ENCODE results near the gene TBX3.
"Not testable (repeated sequence)": the region's sequence is repeated elsewhere in the genome, so short reads cannot be mapped to it uniquely, and the experiment has no call there.

The TBX3 gene

DNA sequence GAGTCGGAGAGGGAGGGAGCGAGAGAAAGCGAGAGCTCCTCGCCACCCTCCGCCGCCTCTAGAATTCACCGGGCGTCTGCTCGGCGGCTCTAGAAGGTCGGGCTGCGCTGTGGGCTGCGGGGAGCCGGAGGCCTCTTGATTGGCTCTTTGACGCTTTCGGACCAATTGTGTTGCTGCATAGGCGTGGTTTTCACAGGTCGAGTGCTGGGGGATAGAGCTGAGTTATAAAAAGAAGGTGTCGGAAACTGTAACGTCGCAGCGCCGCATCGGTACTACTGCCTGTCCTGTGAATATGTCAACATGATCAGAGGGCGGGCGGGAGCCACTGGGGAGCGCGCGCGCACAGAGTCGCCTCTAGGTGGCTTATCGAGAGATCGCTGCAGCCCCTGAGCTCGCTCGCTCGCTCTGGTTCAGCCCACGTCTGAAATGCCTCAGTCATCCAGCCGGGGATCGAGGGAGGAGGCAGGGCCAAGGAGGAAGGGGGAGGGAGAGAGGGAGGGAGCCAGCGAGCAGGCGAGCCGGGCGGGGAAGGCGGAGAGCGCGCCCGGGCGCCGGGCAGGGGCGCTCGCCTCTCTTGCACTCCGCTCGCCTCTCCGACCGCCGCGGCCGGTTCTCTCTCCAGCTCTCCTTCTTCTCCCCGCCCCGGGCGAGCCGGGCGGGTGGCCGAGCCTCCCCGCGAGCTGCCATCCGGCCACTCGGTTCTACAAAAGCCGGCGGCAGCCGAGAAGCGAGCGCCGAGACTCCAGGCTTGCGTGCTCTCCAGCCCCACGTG is at the start of gene TBX3:
Gene TBX3, minus strand, starts transcription at position 78 of the 772 bp plus-strand sequence. CDS start 975 bp downstream, outside the sequence.
- Histone ChIP-seq H3K4me1 (ENCODE audit: control insufficient read depth, insufficient read depth, low read length) (peaks cover 77% of the 10 kb centered on the region), H3K4me3 (ENCODE audit: low read depth, low read length) (peak within 1 kb of the TSS; percentile 61), H3K9me3 (ENCODE audit: control insufficient read depth, insufficient read depth, low read length) (no peaks in the 10 kb centered on the region), H3K27me3 (ENCODE audit: control insufficient read depth, insufficient read depth, low read length) (peaks cover 97% of the 10 kb centered on the region), H3K36me3 (ENCODE audit: control insufficient read depth, insufficient read depth, low read length) (no peaks in the 10 kb centered on the region), H3K9ac (ENCODE audit: low read depth, low read length) (no peak within 1 kb of the TSS), H3K27ac (ENCODE audit: low read depth, low read length) (peak within 1 kb of the TSS; percentile 55)

DNA sequence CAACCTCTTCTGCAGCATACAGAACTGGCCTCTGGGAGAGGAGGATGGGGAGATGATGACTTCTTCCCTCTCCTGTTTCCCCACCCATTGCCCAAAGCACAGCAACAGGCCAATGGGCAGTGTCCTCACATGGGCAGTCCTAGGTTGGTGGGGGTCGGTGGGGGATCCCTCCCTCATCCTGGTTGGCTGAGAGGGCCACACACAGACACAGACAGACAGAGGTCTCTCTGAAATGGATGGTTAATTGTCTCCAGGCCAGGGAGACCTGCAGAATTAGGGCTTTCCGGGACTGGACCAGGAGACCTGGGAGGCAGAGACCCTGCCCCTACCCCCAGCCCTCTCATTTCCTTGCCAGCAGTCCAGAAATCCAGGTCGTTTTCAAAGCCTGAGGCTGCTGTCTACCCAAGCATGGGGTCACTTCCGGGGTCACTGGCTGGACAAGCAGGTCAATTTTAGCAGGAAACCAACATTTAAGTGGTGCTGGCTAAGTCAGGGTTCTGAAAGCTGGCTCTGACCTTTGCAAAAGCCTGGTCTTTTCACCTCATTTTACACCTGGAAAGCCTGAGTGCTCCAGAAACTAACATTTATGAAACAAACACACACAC is 48.6 kb upstream of the TBX3 start:
- Histone ChIP-seq H3K4me1 (ENCODE audit: control insufficient read depth, insufficient read depth, low read length) (peaks cover 5% of the 10 kb centered on the region), H3K27ac (ENCODE audit: low read depth, low read length) (no peak overlapping the region), H3K9me3 (ENCODE audit: control insufficient read depth, insufficient read depth, low read length) (no peaks in the 10 kb centered on the region), H3K36me3 (ENCODE audit: control insufficient read depth, insufficient read depth, low read length) (no peaks in the 10 kb centered on the region), H3K27me3 (ENCODE audit: control insufficient read depth, insufficient read depth, low read length) (peaks cover 41% of the 10 kb centered on the region), H3K4me3 (ENCODE audit: low read depth, low read length) (no peak overlapping the region), H3K9ac (ENCODE audit: low read depth, low read length) (no peak overlapping the region)

- peaks cover 4% of the 10 kb centered on the region for H3K4me1 ChIP-seq (ENCODE audit: control insufficient read depth, insufficient read depth, low read length)
- no peaks in the 10 kb centered on the region for H3K9me3 ChIP-seq (ENCODE audit: control insufficient read depth, insufficient read depth, low read length)
- H3K9ac ChIP-seq (ENCODE audit: low read depth, low read length), result no peak overlapping the region
- no peak overlapping the region for H3K27ac ChIP-seq (ENCODE audit: low read depth, low read length)
- no peaks in the 10 kb centered on the region for H3K36me3 ChIP-seq (ENCODE audit: control insufficient read depth, insufficient read depth, low read length)
- no peak overlapping the region for H3K4me3 ChIP-seq (ENCODE audit: low read depth, low read length)
- H3K27me3 ChIP-seq (ENCODE audit: control insufficient read depth, insufficient read depth, low read length), result peaks cover 13% of the 10 kb centered on the region
Measured at GRCh38 chr12:114729731-114730130, 45.8 kb upstream of the TBX3 start.

DNA sequence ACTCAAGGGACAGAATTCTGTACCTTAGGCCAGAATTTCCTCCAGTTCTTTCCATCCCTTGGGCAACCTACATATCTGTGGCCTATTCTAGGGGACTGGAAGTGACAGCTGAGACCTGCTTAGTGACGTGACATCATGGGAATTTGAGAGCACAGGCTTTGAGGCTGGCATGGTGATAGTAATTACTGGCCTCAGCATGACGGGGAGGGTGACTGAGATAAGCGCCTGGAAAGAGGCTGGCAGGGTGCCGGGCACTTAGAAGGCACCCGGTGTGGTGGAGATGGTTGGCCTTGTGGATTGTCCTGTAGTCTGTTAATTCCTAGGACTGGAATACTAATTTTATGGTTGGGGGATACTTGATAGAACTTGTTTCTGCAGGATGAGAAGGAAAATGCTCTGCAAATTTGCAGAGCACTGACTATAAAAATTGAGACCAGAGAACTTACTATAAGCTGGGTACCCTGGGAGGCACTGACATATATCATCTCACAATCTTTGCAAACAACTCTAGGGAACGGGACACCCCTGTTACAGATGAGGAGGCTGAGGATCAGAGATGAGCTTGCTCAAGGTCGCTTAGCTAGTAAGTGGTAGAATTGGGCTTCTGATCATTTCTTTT is 42.2 kb upstream of the TBX3 start:
- Histone ChIP-seq H3K9me3 (ENCODE audit: control insufficient read depth, insufficient read depth, low read length) (no peaks in the 10 kb centered on the region), H3K9ac (ENCODE audit: low read depth, low read length) (no peak overlapping the region), H3K27ac (ENCODE audit: low read depth, low read length) (no peak overlapping the region), H3K4me1 (ENCODE audit: control insufficient read depth, insufficient read depth, low read length) (no peaks in the 10 kb centered on the region), H3K27me3 (ENCODE audit: control insufficient read depth, insufficient read depth, low read length) (no peaks in the 10 kb centered on the region), H3K4me3 (ENCODE audit: low read depth, low read length) (no peak overlapping the region), H3K36me3 (ENCODE audit: control insufficient read depth, insufficient read depth, low read length) (no peaks in the 10 kb centered on the region)

DNA sequence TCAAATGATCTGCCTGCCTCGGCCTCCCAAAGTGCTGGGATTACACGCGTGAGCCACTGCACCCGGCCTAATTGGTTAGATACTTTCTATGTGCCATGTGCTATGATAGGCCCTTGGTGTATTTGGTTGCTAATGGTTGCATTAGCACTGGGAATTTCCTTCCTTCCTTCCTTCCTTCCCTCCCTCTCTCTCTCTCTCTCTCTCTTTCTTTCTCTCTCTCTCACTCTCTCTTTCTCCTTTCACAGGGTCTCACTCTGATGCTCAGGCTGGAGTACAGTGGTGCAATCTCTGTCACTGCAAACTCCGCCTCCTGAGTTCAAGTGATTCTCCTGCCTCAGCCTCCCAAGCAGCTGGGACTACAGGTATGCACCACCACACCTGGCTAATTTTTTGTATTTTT is 38.2 kb upstream of the TBX3 start:
- not testable (repeated sequence) for H3K4me1 ChIP-seq (ENCODE audit: control insufficient read depth, insufficient read depth, low read length); H3K4me3 ChIP-seq (ENCODE audit: low read depth, low read length); H3K27me3 ChIP-seq (ENCODE audit: control insufficient read depth, insufficient read depth, low read length); H3K36me3 ChIP-seq (ENCODE audit: control insufficient read depth, insufficient read depth, low read length); H3K27ac ChIP-seq (ENCODE audit: low read depth, low read length); H3K9ac ChIP-seq (ENCODE audit: low read depth, low read length); H3K9me3 ChIP-seq (ENCODE audit: control insufficient read depth, insufficient read depth, low read length)

GRCh38 chr12:114721266-114721665 is 37.3 kb upstream of the TBX3 start:
- Histone ChIP-seq H3K27me3 (ENCODE audit: control insufficient read depth, insufficient read depth, low read length) (peaks cover 9% of the 10 kb centered on the region), H3K27ac (ENCODE audit: low read depth, low read length) (no peak overlapping the region), H3K4me3 (ENCODE audit: low read depth, low read length) (no peak overlapping the region), H3K36me3 (ENCODE audit: control insufficient read depth, insufficient read depth, low read length) (no peaks in the 10 kb centered on the region), H3K9me3 (ENCODE audit: control insufficient read depth, insufficient read depth, low read length) (no peaks in the 10 kb centered on the region), H3K9ac (ENCODE audit: low read depth, low read length) (no peak overlapping the region), H3K4me1 (ENCODE audit: control insufficient read depth, insufficient read depth, low read length) (no peaks in the 10 kb centered on the region)

DNA sequence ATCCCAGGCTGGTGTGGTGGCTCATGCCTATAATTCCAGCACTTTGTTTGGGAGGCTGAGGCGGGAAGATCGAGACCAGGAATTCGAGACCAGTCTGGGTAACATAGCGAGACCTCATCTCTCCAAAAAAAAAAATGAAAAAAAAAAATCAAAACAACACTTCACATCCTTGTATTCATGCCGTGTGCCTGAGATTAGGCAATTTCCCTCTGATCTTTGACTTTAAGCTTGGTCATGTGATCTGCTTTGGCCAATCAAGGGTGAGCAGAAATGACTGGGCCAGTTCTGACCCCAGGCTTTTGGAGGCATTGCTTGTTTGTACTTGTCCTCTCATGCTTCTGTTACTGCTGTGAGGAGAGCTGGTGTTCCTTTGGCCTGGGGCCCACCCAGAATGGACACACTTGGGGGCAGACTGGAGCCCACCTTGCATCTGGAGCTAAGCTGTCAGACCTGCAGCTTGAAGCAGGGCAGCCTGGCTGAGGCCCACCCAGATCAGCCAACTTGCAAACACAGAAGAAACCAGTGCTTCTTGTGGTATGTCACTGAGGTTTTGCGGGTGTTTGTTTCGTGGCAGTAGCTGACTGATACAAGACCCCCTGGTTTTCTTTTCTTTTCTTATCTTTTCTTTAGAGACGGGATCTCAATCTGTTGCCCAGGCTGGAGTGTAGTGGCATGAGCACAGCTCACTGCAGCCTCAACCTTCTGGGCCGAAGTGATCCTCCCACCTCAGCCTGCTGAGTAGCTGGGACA is 29.7 kb upstream of the TBX3 start:
- Histone ChIP-seq H3K4me1 (ENCODE audit: control insufficient read depth, insufficient read depth, low read length) (peaks cover 17% of the 10 kb centered on the region), H3K27me3 (ENCODE audit: control insufficient read depth, insufficient read depth, low read length) (peaks cover 37% of the 10 kb centered on the region), H3K36me3 (ENCODE audit: control insufficient read depth, insufficient read depth, low read length) (no peaks in the 10 kb centered on the region), H3K4me3 (ENCODE audit: low read depth, low read length) (no peak overlapping the region), H3K9me3 (ENCODE audit: control insufficient read depth, insufficient read depth, low read length) (peaks cover 5% of the 10 kb centered on the region), H3K9ac (ENCODE audit: low read depth, low read length) (no peak overlapping the region), H3K27ac (ENCODE audit: low read depth, low read length) (no peak overlapping the region)

DNA sequence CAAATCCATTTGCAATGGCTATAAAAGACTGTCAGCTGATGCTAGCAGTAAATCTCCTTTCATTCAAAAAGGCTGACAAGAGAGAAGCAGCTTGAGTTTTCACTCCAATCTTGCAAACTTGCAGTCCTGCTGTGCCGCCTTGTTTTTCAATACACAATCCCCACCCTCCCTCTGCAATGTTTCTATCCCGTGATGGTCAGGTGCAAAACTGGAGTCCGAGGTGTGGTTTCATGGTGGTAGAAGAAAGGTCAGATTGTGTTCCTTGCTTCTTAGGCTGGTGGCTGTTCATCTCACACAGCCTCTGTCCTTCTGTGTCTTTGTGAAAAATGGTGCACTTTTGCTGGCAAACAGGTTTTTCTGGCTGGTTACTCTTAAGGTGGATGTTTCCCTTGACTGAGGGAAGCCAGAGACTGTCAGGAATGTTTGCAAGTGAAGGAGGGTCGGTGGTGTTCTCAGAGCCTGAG is 27.7 kb upstream of the TBX3 start:
- 0 out of 2 replicates have a peak overlapping the region, but pooled peaks have one; percentile 3 for H3K4me3 ChIP-seq (ENCODE audit: low read depth, low read length)
- peaks cover 36% of the 10 kb centered on the region for H3K27me3 ChIP-seq (ENCODE audit: control insufficient read depth, insufficient read depth, low read length)
- peaks cover 17% of the 10 kb centered on the region for H3K4me1 ChIP-seq (ENCODE audit: control insufficient read depth, insufficient read depth, low read length)
- no peak overlapping the region for H3K9ac ChIP-seq (ENCODE audit: low read depth, low read length)
- no peaks in the 10 kb centered on the region for H3K36me3 ChIP-seq (ENCODE audit: control insufficient read depth, insufficient read depth, low read length)
- H3K27ac ChIP-seq (ENCODE audit: low read depth, low read length), result peak overlapping the region; percentile 31
- H3K9me3 ChIP-seq (ENCODE audit: control insufficient read depth, insufficient read depth, low read length), result peaks cover 5% of the 10 kb centered on the region

GRCh38 chr12:114710151-114710550 is 26.2 kb upstream of the TBX3 start:
- H3K9ac ChIP-seq (ENCODE audit: low read depth, low read length), result no peak overlapping the region
- H3K4me3 ChIP-seq (ENCODE audit: low read depth, low read length), result no peak overlapping the region
- peaks cover 17% of the 10 kb centered on the region for H3K4me1 ChIP-seq (ENCODE audit: control insufficient read depth, insufficient read depth, low read length)
- no peak overlapping the region for H3K27ac ChIP-seq (ENCODE audit: low read depth, low read length)
- no peaks in the 10 kb centered on the region for H3K36me3 ChIP-seq (ENCODE audit: control insufficient read depth, insufficient read depth, low read length)
- peaks cover 42% of the 10 kb centered on the region for H3K27me3 ChIP-seq (ENCODE audit: control insufficient read depth, insufficient read depth, low read length)
- H3K9me3 ChIP-seq (ENCODE audit: control insufficient read depth, insufficient read depth, low read length), result peaks cover 5% of the 10 kb centered on the region

DNA sequence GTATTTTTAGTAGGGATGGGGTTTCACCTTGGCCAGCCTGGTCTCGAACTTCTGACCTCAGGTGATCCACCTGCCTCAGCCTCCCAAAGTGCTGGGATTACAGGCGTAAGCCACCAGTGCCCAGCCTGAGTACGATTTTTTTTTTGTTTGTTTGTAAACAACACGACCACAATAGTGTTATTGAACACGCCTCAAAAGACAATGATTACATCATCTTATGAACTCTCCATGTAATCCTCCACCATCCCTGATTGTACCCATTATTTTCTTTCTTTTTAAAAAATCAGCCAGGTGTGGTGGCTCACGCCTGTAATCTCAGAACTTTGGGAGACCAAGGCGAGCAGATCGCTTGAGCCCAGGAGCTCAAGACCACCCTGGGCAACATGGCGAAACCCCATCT is 25.1 kb upstream of the TBX3 start:
- peaks cover 51% of the 10 kb centered on the region for H3K27me3 ChIP-seq (ENCODE audit: control insufficient read depth, insufficient read depth, low read length)
- H3K9me3 ChIP-seq (ENCODE audit: control insufficient read depth, insufficient read depth, low read length), result peaks cover 5% of the 10 kb centered on the region
- no peaks in the 10 kb centered on the region for H3K36me3 ChIP-seq (ENCODE audit: control insufficient read depth, insufficient read depth, low read length)
- no peak overlapping the region for H3K9ac ChIP-seq (ENCODE audit: low read depth, low read length)
- H3K27ac ChIP-seq (ENCODE audit: low read depth, low read length), result no peak overlapping the region
- H3K4me3 ChIP-seq (ENCODE audit: low read depth, low read length), result no peak overlapping the region
- peaks cover 18% of the 10 kb centered on the region for H3K4me1 ChIP-seq (ENCODE audit: control insufficient read depth, insufficient read depth, low read length)
